NCI-H2227 (cell line): ENCODE data around the gene OR2T11.
A peak's percentile ranks its signal among the peaks of the same experiment; 100 is the strongest.
"Not testable (repeated sequence)": the region's sequence is repeated elsewhere in the genome, so short reads cannot be mapped to it uniquely, and the experiment has no call there.

Experiments
- DNase-seq: peaks from one replicate; lab custom pipeline; 2025; ENCODE audit not compliant: unreplicated experiment; lab: John Stamatoyannopoulos, UW

OR2T11 gene

DNA sequence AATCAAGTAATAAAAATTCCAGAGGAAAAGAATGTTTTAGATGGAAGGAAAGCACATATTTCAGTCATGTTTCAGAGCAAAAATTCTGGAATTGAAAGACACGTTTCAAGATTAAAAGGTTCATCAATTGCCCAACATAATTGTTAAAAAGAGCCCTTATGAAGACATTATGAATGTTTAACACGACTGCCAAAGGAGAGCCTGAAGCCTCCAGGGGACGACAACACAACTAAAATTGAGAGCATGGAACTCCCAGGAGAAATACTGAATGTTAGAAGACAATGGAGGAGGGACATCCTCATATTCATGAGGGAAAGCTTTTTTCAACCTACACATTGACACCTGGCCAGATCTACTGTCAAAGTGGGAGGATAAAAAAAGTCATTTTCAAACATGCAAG lies 16.0 kb downstream of the OR2T11 start:
- peak; percentile 45 for DNase-seq

DNA sequence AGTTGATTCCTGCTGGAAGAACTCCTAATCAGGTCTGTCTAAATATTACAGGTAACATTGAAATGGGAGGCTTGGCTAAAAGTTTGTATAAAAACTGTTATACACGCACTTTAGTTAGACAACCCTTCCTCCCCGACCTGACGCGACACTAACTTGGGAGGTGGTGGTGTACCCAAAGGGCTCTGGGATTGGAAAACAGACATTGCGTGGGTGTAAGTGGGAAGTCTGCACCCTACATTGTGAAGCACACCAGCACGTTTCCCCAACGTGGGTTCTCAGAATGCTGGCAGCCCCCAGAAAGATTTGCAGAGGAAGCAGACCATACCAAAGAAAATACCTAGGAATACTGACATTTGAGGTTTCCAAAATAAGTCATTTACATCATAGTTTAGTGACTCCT lies 16.8 kb downstream of the OR2T11 start:
- no peak for DNase-seq

DNA sequence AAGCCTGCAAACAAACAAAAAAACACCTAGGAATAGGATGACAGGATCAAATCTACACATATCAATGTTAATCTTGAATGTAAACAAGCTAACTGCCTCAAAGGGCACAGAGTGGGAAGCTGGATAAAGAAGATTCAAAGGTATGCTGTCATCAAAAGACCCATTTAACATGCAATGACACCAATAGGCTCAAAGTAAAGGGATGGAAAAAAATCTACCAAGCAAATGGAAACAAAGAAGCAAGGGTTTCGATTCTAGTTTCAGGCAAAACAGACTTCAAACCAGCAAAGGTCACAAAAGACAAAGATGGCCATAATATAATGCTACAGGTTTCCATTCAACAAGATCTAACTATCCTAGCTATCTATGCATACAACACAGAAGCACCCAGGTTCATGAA lies 21.1 kb downstream of the OR2T11 start:
- DNase-seq = no peak

DNA sequence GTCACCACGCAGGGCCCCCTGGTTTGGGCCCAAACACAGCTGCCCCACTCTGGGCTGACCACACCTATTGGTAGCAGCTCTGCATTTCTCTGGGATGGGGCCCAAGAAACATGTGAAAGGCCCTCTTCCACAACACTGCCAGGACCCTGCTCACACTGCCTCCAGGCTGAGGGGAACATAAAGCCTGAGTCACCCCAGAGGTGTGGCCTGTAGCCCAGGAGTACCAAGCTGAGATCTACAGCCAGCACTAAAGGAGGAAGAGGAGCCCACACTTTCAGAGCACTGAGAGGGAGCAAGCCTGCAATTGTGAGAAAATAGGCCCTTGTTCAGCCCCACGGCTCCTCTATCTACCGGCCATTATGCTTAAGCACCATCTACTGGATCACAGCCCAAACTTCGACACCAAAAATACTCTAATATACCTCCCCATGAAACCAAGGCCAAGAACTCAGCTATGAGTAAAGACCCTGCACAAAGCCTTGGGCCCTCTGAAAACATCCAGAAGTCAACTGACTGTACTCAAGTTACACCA lies 22.9 kb downstream of the OR2T11 start:
- DNase-seq = no peak

DNA sequence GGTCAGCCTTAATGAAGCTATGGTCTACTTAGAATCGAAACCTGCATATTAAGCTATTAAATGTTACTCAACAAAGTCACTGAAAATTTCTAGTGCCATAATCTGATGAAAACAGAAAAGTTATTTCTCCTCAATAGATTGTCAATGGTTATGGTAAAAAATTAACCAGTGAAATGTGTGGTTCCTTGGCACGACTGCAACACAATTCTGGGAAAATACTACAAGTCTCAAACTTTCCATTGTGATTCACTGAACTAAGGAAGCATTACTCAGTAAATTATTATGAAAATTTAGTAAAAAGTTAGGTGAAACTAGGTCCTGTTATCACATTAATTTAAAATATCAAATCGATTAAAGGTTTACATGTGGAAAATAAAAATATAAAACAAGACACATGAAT lies 24.6 kb downstream of the OR2T11 start:
- no peak for DNase-seq

DNA sequence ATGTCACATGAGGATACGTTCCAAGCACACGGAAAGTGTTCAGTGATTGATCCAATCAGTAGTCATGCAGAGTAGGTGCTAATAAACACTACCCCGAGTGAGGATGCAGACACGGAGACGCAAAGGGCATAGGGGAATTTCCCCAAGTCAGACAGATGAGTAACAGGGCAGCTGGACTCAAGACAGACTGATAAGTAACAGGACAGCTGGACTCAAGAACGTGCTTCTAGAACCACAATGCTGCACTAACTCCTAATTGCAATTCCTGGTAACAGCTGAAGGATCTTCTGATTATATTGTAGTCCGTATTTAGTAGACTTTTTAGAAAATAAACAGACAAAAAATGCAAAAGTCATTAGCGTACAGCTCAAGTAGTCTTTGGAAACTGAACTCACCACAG lies 35.5 kb downstream of the OR2T11 start:
- no peak for DNase-seq

DNA sequence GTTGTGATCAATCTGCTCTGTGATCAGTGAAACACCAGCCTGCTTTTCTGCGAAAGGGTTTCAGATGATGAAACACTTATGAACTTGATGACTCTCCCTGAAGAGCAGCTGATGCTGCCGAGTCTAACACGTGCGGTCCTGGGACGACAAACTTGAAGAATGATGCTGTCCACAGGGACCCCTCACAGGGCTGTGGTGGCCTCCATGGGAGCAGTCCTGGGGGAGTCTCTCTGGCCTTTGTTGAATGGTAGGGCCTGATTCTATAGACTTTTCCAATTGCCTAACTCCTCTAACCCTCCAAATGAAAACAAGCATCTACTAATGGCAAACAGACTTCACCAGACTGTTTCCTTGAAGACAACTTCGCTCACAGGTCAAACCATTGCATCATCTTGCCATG lies 37.3 kb downstream of the OR2T11 start, which contains the start of gene OR2T10:
OR2T10 (minus strand) TSS at position 112 of the 400 bp plus-strand sequence. CDS start 3,932 bp downstream, outside the sequence.
- DNase-seq = no peak

DNA sequence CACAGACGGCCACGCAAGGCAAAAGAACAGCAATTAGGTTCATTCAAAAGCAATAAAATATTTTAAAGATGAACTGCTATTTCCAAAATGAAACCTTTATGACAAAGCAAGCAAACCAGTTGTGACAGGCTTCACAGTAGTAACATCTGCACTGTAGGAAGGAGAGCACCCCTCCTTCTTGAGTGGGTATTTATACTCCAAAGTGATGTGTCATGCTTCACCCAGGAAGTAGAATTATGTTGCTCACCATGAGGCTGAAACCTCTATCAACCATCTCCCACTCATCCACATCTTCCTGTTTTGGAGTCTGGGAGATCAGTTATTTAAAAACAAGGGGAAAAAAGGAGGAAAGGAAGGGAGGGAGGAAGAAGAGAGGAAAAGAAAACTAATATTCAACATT lies 38.3 kb downstream of the OR2T11 start:
- no peak for DNase-seq

DNA sequence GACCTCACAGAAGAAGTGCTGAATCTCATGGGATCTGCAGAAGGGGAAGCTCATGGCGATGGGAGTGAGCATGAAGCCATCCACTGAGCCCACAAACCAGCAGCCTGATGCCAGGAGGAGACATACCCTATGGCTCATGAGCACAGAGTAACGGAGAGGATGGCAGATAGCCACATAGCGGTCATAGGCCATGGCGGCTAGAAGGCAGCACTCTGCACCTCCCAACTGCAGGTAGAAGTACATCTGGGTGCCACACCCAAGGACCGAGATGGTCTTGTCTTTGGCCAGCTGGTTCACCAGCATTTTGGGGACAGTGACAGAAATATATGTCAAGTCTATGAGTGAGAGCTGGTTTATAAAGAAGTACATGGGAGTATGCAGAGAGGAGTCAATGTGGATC lies 41.7 kb downstream of the OR2T11 start:
- DNase-seq = no peak

DNA sequence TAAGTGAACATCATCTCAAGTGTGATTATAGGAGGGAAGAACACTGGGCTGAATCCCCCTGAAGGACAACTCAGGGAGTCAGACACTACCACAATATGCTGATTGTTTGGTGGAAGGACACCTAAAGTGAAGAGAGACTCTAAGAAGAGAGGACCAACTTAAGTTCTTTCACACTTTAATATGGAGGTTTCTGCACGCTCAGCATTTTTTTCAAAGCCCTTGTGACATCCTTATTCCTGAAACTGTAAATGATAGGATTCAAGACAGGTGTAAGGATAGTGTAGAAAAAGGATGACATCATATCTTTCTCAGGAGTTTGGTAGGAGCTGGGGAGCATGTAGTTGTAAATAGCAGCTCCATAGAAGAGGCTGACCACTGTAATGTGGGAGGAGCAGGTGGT lies 42.2 kb downstream of the OR2T11 start:
- DNase-seq = no peak

DNA sequence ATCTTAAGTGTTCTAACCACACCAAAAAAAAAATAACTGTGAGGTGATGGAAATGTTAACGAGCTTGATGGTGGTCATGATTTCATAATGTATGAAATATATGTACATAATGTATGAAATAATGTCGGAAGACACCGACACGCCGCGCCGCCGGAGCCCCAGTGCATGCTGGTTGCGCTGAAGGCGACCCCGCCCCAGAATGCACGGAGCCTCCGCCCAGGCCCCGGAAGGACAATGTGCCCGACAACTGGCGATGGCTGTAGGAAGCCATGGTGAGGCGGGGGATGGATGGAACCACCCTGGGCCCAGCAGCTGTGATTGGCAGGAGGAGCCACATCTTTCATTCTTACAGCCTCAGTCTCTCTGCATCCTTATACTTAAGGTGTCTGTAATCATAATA lies 44.8 kb downstream of the OR2T11 start:
- DNase-seq = peak; percentile 3

DNA sequence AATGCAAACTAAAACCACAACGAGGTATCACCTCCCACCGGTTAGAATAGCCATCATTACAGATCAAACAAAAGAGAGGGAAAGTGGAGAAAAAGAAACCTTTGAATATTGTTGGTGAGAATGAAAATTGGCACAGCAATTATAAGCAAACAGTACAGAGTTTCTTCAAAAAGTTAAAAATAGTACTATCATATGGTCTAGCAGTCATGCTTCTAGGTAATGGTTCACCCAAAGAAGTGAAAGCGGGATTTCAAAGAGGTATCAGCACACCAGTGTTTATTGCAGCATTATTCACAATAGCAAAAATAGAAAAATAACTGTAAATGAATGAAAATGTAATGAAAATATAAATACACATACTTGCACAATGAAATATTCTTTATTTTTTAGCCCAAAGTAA lies 45.6 kb downstream of the OR2T11 start:
- DNase-seq = no peak

DNA sequence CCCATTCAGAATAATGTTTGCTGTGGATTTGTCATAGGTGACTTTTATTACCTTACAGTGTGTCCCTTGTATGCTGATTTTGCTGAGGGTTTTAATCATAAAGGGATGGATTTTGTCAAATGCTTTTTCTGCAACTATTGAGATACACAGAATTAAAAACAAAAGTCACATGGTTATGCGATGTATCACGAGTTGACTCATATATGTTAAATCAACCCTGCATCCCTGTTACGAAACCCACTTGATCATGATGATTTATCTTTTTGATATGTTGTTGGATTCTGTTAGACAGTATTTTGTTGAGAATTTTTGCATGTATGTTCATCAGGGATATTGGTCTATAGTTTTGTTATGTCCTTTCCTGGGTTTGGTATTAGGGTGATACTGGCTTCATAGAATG lies 49.6 kb downstream of the OR2T11 start:
- no peak for DNase-seq

DNA sequence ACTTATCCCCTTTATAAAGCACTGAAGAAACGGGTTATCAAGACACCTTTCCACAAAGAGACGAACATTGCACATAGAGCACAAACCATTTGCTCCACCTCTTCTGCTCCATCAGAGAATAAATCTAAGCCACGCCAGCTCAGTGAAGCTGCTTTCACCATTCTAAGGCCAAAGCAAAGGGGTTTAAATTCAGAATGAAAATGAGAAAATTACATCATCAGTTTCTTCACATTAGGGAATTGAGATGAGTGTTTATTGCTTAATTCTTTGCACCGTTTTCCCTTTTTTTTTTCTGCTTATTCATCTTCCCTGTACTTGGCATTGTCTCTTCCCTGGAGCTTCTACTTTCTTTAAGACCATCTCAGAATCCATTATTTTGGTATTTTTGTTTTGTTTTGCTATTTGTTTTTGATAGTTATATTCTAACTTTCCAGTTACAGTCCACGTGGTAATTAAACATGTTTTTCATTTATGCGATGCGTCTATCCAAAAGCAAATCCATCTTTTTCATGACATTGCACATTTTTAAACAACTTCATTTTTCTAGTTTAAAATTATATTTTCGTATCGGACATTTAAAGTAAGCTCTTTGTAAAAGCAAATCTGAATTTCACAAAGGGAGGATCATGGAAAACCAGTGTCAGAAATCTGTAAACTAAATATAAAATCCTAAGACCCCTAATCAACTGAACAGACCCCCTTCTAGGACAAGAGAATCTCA lies 58.5 kb downstream of the OR2T11 start:
- DNase-seq = no peak

DNA sequence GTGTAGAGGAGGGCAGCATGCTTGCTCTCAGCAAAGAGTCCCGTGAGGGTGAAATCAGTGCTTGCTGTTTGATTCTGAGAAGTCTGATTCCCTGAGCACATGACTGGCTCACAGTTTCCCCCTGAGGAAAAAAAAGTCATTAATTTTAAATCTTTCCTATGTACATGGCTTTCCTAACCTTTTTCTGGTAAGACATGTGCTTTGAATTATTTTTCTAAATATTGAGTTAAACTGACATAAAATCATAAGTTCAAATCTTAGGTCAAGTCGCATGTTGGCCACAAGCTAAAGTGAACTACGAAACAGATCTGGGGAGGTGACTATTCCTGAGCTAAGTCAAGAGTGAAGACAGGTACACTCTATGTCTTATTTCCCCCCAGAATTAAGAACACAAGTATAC lies 60.2 kb downstream of the OR2T11 start, which contains the start of gene OR2T34:
OR2T34 (minus strand) TSS at position 101 of the 400 bp plus-strand sequence; CDS start at position 101, 0 bp downstream.
- DNase-seq = not testable (repeated sequence)

DNA sequence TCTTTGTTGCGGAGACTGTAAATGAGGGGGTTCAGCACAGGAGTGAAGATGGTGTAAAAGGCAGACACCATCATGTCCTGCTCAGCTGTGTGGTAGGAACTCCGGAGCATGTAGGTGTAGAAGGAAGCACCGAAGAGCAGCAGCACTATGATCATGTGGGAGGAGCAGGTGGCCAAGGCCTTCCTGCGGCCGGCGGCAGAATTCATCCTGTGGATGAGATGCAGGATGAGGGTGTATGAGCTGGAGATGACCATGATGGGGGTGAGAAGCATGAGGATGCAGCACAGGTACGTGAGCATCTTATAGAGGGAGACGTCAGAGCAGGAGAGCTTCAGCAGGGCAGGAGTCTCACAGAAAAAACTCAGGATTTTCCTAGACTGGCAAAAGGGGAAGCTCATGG lies 61.0 kb downstream of the OR2T11 start:
- not testable (repeated sequence) for DNase-seq
